HG03460 (cell line): ENCODE data around the gene ZSCAN4.

ENCODE experiments used
- ATAC-seq: cut with Tn5 transposase; IDR thresholded peaks from one replicate; pipeline ENCODE4 v1.9.1; 2021; ENCODE audit not compliant: unreplicated experiment

Gene ZSCAN4

GRCh38 chr19:57675881-57676280 is 7.1 kb downstream of the ZSCAN4 start:
- no peak for ATAC-seq

DNA sequence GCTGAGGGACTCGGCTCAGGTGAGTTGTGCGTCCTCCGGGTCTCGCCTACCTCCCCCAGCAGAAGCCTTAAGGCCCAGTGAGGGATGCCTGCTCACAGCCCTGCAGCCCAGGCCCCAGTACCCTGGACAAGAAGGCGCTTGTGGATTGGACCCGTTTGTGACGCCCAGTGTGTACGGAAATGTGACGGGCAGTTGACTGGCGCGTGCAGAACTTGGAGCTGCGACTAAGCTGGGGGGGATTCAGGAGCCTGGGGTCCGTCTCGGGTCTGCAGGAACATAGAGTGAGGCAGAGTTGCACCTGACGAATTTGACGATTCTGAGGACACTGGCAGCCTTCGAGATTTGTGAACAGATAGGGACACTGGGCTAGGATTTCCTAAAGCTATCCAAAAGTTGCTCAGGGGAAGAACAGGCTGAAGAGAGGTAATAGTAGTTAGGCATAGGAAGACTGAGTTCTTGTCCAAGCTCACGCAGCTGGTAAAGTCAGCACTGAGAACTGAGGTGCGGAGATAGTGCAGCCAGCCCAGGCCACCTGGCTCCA is 13.6 kb downstream of the ZSCAN4 start:
- no peak for ATAC-seq

DNA sequence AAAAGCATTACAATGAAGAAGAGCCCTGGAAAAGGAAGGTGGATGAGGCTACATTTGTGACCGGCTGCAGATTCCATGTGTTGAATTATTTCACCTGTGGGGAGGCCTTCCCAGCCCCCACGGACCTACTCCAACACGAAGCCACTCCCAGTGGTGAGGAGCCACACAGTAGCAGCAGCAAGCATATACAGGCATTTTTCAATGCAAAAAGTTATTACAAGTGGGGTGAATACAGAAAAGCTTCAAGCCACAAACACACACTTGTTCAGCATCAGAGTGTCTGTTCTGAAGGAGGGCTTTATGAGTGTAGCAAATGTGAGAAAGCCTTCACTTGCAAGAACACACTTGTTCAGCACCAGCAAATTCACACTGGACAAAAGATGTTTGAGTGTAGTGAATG is 18.0 kb downstream of the ZSCAN4 start:
- ATAC-seq, result no peak

GRCh38 chr19:57687363-57688010 is 18.8 kb downstream of the ZSCAN4 start:
- ATAC-seq, result no peak

DNA sequence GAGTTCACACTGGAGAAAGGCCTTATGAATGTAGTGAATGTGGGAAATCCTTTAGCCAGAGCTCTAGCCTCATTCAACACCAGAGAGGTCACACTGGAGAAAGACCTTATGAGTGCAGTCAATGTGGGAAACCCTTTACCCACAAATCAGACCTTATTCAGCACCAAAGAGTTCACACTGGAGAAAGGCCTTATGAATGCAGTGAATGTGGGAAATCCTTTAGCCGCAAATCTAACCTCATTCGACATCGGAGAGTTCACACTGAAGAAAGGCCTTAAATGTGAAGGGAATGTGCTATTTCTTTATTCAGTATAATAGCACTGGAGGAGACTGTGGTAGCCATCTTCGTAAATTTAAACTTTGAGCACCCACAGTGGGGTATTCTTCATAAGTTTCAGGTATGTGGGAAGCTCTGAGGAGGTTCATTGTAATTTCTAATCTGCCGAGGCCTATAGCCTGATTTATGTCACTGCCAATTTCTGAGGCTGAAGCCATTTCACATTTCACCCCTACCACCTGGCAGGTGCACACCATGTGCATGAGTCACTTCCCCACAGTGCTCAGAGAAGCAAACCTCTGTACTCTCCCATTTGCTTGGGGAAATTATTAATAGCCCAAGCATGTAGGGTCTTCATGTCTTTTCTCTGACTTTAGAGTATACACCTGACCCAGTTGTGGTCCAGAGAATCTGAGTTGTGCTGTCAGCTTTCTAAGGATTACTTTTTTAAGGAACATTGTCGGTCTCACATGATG is 19.5 kb downstream of the ZSCAN4 start:
- ATAC-seq, result no peak

GRCh38 chr19:57689750-57690149 is 21.0 kb downstream of the ZSCAN4 start:
- no peak for ATAC-seq

- no peak for ATAC-seq
Measured at GRCh38 chr19:57701625-57702024, 32.9 kb downstream of the ZSCAN4 start.

DNA sequence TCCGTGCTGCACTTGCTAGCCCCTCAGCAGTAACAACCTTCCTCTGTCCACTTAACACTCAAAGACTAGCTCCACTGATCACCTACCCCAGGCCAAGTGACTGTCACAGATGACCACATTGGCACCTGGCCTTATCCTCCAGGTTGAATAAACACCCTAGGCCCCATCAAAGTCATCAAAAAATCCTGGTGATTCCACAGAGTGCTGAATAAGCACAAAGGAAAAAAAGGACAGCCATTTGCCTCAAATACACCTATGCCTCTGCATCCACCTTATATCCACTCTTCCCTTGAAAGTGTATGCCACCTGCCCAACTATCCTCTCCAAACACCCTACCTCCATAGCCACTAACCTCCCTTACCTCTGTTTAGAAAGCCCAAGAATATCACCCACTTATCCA is 37.6 kb downstream of the ZSCAN4 start:
- ATAC-seq, result no peak

GRCh38 chr19:57708641-57709361 is 40.1 kb downstream of the ZSCAN4 start, which contains the start of gene ZNF154:
TSS of gene ZNF154 (minus strand) at chr19:57709204. CDS start at chr19:57708971, 233 bp downstream.
- no peak for ATAC-seq

DNA sequence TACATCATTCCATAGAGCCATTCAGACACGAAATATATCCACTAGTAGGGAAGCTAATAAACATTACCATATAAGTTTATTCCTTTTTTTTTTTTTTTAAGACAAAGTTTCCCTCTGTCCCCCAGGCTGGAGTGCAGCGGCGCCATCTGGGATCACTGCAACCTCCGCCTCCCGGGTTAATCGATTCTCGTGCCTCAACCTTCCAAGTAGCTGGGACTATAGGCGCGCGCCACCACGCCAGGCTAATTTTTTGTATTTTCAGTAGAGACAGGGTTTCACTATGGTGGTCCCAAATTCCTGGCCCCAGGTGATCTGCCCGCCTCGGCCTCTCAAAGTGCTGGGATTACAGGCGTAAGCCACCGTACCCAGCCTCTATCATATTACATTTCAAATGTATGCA is 40.9 kb downstream of the ZSCAN4 start:
- no peak for ATAC-seq

GRCh38 chr19:57712222-57712621 is 43.5 kb downstream of the ZSCAN4 start:
- ATAC-seq, result no peak

GRCh38 chr19:57719424-57719823 is 50.7 kb downstream of the ZSCAN4 start:
- no peak for ATAC-seq

DNA sequence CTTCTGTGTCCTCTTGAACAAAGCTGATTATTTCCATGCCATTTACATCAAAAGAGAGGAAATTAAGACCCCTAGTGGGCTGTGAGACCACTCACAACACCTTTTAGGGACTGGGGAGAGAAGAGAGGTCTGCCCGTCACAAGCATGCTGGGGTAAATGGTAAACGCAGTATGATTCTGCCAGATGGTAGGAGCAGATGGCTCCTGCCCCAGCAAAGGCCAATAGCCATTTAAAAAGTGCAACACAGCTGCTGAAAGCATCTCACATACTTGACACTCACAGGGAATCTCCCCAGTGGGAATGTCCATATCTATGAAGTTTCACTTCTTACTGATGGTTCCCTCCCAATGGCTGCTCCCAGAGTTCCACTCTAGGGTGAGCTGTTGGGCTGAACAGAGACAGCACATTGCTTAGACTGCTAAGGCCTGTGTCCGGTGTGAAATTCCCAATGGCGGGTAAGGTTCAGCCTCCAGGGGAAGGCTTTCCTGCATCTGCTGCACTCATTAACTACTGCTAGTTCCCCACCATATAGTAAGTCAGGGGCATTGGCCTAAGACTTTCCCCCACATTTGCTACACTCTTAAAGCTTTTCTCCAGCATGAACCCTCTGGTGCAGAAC is 51.3 kb downstream of the ZSCAN4 start:
- ATAC-seq, result no peak

DNA sequence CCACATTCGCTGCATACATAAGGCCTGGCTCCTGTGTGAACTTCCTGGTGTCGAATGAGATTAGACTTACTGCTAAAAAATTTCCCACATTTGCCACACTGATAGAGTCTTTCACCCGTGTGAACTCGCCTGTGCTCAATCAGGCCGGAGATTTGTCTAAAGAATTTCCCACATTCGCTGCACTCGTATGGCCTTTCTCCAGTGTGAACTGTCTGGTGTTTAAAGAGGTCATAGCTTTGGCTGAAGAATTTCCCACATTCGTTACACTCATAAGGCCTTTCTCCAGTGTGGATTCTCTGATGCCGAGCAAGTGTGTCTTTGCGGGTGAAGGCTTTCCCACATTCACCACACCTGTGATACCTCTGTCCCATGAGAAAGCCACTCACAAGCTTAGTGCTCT is 52.1 kb downstream of the ZSCAN4 start:
- ATAC-seq, result no peak
